ENCODE measurements around the gene KIF17.

Gene KIF17

GRCh38 chr1:20717452-20718342 lies at the start of gene KIF17:
KIF17 (minus strand) TSS chr1:20718007; CDS start chr1:20717706, 301 bp downstream.
- peak in 1 of 2 donors; percentile 46 for DNase-seq (ENCODE audit: low read depth in 2 of 2)

GRCh38 chr1:20767271-20767670 lies 49.5 kb upstream of the KIF17 start:
- no peak for DNase-seq (ENCODE audit: low read depth in 2 of 2)

- DNase-seq (ENCODE audit: low read depth in 2 of 2): no peak
These were observed 45.6 kb upstream of the KIF17 start for GRCh38 chr1:20763417-20763816.

GRCh38 chr1:20760322-20760721 lies 42.5 kb upstream of the KIF17 start:
- DNase-seq (ENCODE audit: low read depth in 2 of 2): no peak

GRCh38 chr1:20753589-20753988 lies 35.8 kb upstream of the KIF17 start:
- no peak for DNase-seq (ENCODE audit: low read depth in 2 of 2)

- no peak for DNase-seq (ENCODE audit: low read depth in 2 of 2)
These were observed 33.7 kb upstream of the KIF17 start for GRCh38 chr1:20751462-20751990.

GRCh38 chr1:20742671-20743070 lies 24.9 kb upstream of the KIF17 start:
- DNase-seq (ENCODE audit: low read depth in 2 of 2): no peak

GRCh38 chr1:20740781-20741180 lies 23.0 kb upstream of the KIF17 start:
- DNase-seq (ENCODE audit: low read depth in 2 of 2): no peak

- DNase-seq (ENCODE audit: low read depth in 2 of 2): no peak
These were observed 21.4 kb upstream of the KIF17 start for GRCh38 chr1:20739225-20739624.

- no peak for DNase-seq (ENCODE audit: low read depth in 2 of 2)
These were observed 17.8 kb upstream of the KIF17 start for GRCh38 chr1:20735581-20736111.

- no peak for DNase-seq (ENCODE audit: low read depth in 2 of 2)
These were observed 15.7 kb upstream of the KIF17 start for GRCh38 chr1:20733360-20733975.

GRCh38 chr1:20732588-20733359 lies 15.0 kb upstream of the KIF17 start, which contains the start of gene SH2D5:
SH2D5 (minus strand) TSS chr1:20732703; CDS start chr1:20728044, 4,659 bp downstream.
- peak; percentile 69 to 70 for DNase-seq (ENCODE audit: low read depth in 2 of 2)

- peak in 1 of 2 donors; percentile 36 for DNase-seq (ENCODE audit: low read depth in 2 of 2)
These were observed 14.3 kb upstream of the KIF17 start for GRCh38 chr1:20732071-20732587.

GRCh38 chr1:20731057-20731991 lies 13.5 kb upstream of the KIF17 start:
- no peak for DNase-seq (ENCODE audit: low read depth in 2 of 2)

- no peak for DNase-seq (ENCODE audit: low read depth in 2 of 2)
These were observed 12.9 kb upstream of the KIF17 start for GRCh38 chr1:20730690-20731056.

- DNase-seq (ENCODE audit: low read depth in 2 of 2): no peak
These were observed 12.3 kb upstream of the KIF17 start for GRCh38 chr1:20729990-20730689.

- DNase-seq (ENCODE audit: low read depth in 2 of 2): no peak
These were observed 11.5 kb upstream of the KIF17 start for GRCh38 chr1:20729155-20729931.

- no peak for DNase-seq (ENCODE audit: low read depth in 2 of 2)
These were observed 10.8 kb upstream of the KIF17 start for GRCh38 chr1:20728371-20729154.
